ENCODE data around the gene MYO1B.

Gene MYO1B

GRCh38 chr2:191245046-191245868 lies at the start of gene MYO1B:
MYO1B (plus strand) TSS chr2:191245404; CDS start chr2:191276896, 31,492 bp downstream.
- DNase-seq = peak; percentile 63

- no peak for DNase-seq
Measured at GRCh38 chr2:191197096-191197495, 48.1 kb upstream of the MYO1B start.

GRCh38 chr2:191198271-191198670 lies 46.9 kb upstream of the MYO1B start:
- DNase-seq = no peak

DNA sequence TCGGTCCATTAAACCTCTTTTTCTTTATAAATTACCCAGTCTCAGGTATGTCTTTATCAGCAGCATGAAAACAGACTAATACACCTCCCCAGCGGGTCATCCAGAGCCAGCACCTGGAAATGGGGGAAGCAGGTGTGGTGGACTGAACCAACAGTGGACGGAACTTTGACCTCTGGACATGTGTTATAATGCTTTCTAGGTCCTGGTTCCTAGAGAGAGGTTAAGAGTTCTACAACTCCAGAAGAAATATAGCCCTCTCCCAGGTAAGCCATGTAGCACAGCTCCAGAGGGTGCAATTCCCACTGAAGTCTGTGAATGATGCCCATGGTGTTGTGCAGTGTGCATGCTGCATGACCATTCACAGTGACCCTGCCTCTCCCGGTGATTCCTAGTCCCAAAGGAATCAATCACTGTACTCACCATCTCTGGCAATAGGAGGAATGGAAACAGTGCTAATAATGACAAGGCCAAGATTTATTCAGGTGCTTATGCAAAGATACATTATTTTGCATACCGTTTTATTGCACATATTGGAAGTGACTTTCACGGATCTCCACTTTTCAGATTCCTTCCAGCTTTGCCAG lies 45.2 kb upstream of the MYO1B start:
- no peak for DNase-seq

- no peak for DNase-seq
Measured at GRCh38 chr2:191200910-191201309, 44.3 kb upstream of the MYO1B start.

DNA sequence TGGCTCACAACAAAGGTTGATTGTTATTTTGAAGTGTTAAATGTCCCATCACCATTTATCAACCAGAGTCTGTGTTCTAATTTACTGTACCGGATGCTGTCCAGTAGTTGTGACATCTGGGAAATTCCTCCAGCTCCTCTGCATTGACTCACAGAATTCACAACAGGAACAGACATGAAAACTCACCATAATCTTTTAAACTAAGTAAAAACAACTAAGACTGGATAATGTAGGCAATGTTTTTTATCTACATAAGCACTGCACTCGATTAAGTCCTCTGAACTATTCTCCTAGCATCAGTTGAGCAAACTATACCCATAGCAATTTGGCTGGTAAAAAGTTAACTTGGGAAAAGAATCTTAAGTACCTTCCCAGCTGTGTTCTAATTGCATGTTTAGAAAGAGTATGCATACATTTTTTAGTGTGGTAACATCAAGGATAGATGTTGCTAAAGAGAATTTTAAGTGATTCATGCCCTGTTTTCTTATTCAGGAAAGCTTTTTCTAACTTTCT lies 42.9 kb upstream of the MYO1B start:
- DNase-seq = no peak

GRCh38 chr2:191202881-191203397 lies 42.3 kb upstream of the MYO1B start:
- DNase-seq = no peak

DNA sequence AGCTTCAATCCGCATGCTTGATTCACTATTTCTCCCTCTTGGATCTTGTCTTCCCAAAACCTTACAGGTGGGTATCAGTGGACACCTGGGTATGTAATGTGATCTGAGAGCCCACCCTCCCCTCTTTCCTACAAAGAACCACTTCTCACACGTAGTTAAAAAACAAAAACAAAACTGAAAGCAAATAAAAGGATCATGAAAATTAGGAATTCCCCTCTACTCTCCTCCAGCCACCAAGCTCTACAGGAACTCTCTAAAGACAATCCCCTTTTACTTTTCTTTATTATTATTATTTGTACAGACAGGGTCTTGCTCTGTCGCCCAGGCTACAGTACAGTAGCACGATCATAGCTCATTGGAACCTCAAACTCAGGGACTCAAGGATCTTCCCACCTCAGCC lies 40.8 kb upstream of the MYO1B start:
- no peak for DNase-seq

DNA sequence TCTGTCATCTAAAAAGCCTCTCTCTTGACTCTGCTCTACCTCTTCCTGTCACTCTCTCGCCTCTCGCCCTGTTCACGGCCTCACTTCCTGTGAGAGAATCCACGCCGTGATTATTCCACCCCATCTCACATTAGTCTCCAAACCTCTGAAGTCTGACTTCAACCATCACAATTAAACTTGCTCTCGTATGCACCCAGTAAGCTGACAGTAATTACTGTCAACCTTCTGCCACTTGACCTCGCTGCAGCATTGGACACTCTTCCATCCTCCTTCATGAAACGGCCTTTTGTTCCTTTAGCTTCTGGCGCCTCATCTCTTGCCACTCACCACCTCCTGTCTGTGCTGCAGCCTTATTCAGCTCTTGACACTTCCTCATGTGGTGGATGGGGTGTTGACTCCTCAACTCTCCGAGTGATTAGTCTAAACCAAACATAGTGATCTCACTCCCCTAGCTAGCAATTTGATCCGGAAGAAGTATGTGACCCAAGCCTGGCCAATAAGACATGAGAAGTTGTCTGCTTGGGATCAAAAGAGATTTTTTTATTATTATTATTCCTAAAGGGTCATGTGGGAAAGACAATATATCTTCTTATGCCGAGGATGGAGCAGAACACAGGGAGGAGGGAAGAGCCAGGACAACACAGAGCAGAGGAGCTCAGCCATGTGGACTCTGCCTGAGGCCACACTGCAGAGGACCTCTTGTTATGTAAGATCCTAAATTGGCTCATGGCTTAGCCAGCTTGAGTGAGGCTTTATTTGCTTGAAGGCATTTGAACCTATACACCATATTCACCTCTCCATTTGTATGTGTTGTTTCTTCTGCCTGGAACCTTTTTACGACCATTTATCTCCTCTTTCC lies 38.4 kb upstream of the MYO1B start:
- peak; percentile 77 for DNase-seq

- DNase-seq = no peak
Measured at GRCh38 chr2:191209340-191209739, 35.9 kb upstream of the MYO1B start.

DNA sequence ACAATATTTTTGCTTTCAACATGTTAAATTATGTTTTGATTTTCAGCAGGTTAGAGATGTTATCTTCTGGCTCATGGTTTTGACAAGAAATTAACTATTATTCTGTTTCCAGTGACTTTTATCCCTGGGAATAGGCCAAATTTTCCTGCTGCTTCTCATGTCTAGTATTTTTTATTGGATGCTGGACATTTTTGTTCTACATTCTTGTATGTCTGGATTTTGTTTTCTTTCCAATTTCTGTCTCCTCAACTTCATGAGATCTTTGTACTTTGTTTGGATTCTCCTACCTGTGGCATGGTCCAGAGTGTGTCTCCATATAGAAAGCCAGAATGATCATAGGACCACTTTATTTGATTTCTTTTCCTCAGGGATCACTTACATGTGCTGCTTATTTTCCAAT lies 33.1 kb upstream of the MYO1B start:
- no peak for DNase-seq

DNA sequence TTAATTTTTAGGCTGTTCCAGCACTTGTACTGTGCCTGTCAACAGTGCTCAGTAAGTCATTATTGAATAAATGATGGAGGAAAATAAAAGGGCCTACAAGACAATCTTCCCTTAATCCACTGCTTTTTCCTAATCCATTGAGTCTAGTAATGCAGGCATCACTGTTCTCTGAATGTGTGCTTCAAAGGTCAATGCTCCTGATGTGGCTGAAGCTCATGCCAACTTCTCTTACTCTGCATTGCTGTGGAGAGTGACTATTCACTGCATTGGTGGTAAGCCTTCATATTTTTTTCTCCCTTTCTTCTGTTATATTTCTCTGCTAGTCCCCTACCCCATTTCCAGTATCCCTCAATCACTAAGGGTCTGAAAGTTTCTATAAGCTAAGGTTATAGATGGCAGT lies 31.9 kb upstream of the MYO1B start:
- no peak for DNase-seq

GRCh38 chr2:191215230-191215629 lies 30.0 kb upstream of the MYO1B start:
- no peak for DNase-seq

GRCh38 chr2:191215666-191216065 lies 29.5 kb upstream of the MYO1B start:
- no peak for DNase-seq

DNA sequence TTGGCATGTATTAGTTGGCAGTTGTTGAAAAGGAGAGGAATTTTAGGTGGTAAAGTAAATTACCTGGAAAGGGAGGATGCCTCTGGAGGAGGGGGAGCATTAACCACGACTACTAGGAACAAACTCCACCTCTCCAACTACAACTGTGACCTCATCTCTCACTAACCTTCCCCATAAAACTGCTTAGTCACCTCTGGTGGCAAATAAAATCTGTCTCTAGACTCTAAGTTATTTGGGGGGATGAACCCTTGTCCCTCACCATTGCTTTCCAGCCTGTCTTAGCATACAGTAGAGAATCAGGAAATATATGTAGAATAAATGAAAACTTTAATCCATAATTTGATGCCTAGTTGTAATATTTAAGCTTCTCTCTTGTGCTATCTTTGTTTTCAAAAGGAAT lies 27.6 kb upstream of the MYO1B start:
- no peak for DNase-seq

- DNase-seq = peak; percentile 53
Measured at GRCh38 chr2:191218292-191218898, 26.8 kb upstream of the MYO1B start.

GRCh38 chr2:191220671-191221070 lies 24.5 kb upstream of the MYO1B start:
- DNase-seq = no peak

GRCh38 chr2:191221666-191222065 lies 23.5 kb upstream of the MYO1B start:
- DNase-seq = no peak

- no peak for DNase-seq
Measured at GRCh38 chr2:191222507-191222906, 22.7 kb upstream of the MYO1B start.

DNA sequence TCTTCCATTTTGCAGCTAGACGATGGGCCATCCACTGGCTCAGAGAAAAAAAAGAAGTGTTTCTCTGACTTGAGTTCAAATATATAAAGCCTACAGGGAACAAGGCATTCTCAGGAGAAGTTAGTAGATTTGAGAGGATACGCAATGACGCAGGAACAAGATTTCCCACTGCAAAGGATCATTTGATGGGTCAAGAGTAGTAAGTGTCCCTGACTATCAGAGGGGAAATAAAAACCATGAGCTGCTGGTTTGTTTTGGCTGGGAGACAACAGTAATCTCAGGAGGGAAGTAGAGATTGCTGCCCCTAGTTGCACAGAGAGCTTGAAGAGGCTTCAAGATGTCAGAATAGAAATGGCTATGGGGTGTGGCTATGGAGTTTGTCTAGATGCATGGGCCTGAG lies 22.3 kb upstream of the MYO1B start:
- no peak for DNase-seq

- peak; percentile 80 for DNase-seq
Measured at GRCh38 chr2:191225126-191225525, 20.1 kb upstream of the MYO1B start.

GRCh38 chr2:191225690-191226089 lies 19.5 kb upstream of the MYO1B start:
- no peak for DNase-seq

DNA sequence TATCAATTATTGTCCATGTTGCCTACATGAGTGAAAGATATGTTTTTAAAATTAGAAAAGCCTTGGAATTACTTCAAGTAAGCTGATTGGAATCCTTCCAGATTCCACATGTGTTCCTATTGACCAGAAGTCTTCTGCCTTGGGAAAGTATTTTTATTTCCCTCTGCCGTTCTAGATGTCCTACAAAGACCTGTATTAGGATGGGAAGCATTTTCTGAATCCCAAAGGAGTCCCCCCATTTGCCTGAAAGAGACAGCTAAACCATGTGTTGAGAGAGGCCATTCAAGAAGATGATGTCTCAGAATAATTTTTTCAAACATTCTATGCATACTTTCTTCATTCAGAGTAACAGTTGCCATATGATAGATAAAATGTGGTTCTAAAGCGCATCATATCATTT lies 19.0 kb upstream of the MYO1B start:
- no peak for DNase-seq

All from NCI-H2227 treated with DMSO at 0.1 percent for 48 hours (cell line).